ENCODE data around the gene SLC35F3.

SLC35F3 gene

GRCh38 chr1:234253732-234254131 is 349.3 kb downstream of the SLC35F3 start:
- Histone ChIP-seq H3K27ac (ENCODE audit: low read length) (no peak overlapping the region), H3K9me3 (ENCODE audit: control insufficient read depth, low read depth, low read length) (no peaks in the 10 kb centered on the region), H3K9ac (ENCODE audit: low read length) (no peak overlapping the region), H3K4me3 (ENCODE audit: low read length) (no peak overlapping the region), H3K27me3 (ENCODE audit: control insufficient read depth, insufficient read depth, low read length) (no peaks in the 10 kb centered on the region), H3K36me3 (ENCODE audit: control insufficient read depth, low read depth, low read length) (no peaks in the 10 kb centered on the region), H3K4me1 (ENCODE audit: control insufficient read depth, low read depth, low read length) (peaks cover 10% of the 10 kb centered on the region)

- Histone ChIP-seq H3K27me3 (ENCODE audit: control insufficient read depth, insufficient read depth, low read length) (no peaks in the 10 kb centered on the region), H3K4me3 (ENCODE audit: low read length) (no peak overlapping the region), H3K9ac (ENCODE audit: low read length) (no peak overlapping the region), H3K36me3 (ENCODE audit: control insufficient read depth, low read depth, low read length) (no peaks in the 10 kb centered on the region), H3K27ac (ENCODE audit: low read length) (no peak overlapping the region), H3K9me3 (ENCODE audit: control insufficient read depth, low read depth, low read length) (no peaks in the 10 kb centered on the region), H3K4me1 (ENCODE audit: control insufficient read depth, low read depth, low read length) (peaks cover 5% of the 10 kb centered on the region)
Measured at GRCh38 chr1:234256359-234256758, 351.9 kb downstream of the SLC35F3 start.

- H3K9me3 ChIP-seq (ENCODE audit: control insufficient read depth, low read depth, low read length): no peaks in the 10 kb centered on the region
- H3K4me1 ChIP-seq (ENCODE audit: control insufficient read depth, low read depth, low read length): no peaks in the 10 kb centered on the region
- H3K4me3 ChIP-seq (ENCODE audit: low read length): no peak overlapping the region
- no peak overlapping the region for H3K27ac ChIP-seq (ENCODE audit: low read length)
- H3K9ac ChIP-seq (ENCODE audit: low read length): no peak overlapping the region
- no peaks in the 10 kb centered on the region for H3K36me3 ChIP-seq (ENCODE audit: control insufficient read depth, low read depth, low read length)
- H3K27me3 ChIP-seq (ENCODE audit: control insufficient read depth, insufficient read depth, low read length): no peaks in the 10 kb centered on the region
Measured at GRCh38 chr1:234258071-234258470, 353.6 kb downstream of the SLC35F3 start.

GRCh38 chr1:234260578-234260977 is 356.1 kb downstream of the SLC35F3 start:
- no peaks in the 10 kb centered on the region for H3K36me3 ChIP-seq (ENCODE audit: control insufficient read depth, low read depth, low read length)
- no peaks in the 10 kb centered on the region for H3K27me3 ChIP-seq (ENCODE audit: control insufficient read depth, insufficient read depth, low read length)
- H3K4me3 ChIP-seq (ENCODE audit: low read length): no peak overlapping the region
- no peak overlapping the region for H3K9ac ChIP-seq (ENCODE audit: low read length)
- H3K9me3 ChIP-seq (ENCODE audit: control insufficient read depth, low read depth, low read length): no peaks in the 10 kb centered on the region
- no peak overlapping the region for H3K27ac ChIP-seq (ENCODE audit: low read length)
- H3K4me1 ChIP-seq (ENCODE audit: control insufficient read depth, low read depth, low read length): no peaks in the 10 kb centered on the region

GRCh38 chr1:234261545-234261944 is 357.1 kb downstream of the SLC35F3 start:
- Histone ChIP-seq H3K36me3 (ENCODE audit: control insufficient read depth, low read depth, low read length) (no peaks in the 10 kb centered on the region), H3K27me3 (ENCODE audit: control insufficient read depth, insufficient read depth, low read length) (no peaks in the 10 kb centered on the region), H3K4me1 (ENCODE audit: control insufficient read depth, low read depth, low read length) (no peaks in the 10 kb centered on the region), H3K27ac (ENCODE audit: low read length) (no peak overlapping the region), H3K4me3 (ENCODE audit: low read length) (no peak overlapping the region), H3K9me3 (ENCODE audit: control insufficient read depth, low read depth, low read length) (no peaks in the 10 kb centered on the region), H3K9ac (ENCODE audit: low read length) (no peak overlapping the region)

- H3K9ac ChIP-seq (ENCODE audit: low read length): no peak overlapping the region
- H3K36me3 ChIP-seq (ENCODE audit: control insufficient read depth, low read depth, low read length): no peaks in the 10 kb centered on the region
Measured at GRCh38 chr1:234262007-234262753, 357.7 kb downstream of the SLC35F3 start.

GRCh38 chr1:234262754-234263105 is 358.3 kb downstream of the SLC35F3 start:
- Histone ChIP-seq H3K27me3 (ENCODE audit: control insufficient read depth, insufficient read depth, low read length) (no peaks in the 10 kb centered on the region), H3K27ac (ENCODE audit: low read length) (no peak overlapping the region), H3K36me3 (ENCODE audit: control insufficient read depth, low read depth, low read length) (no peaks in the 10 kb centered on the region), H3K4me3 (ENCODE audit: low read length) (no peak overlapping the region), H3K9ac (ENCODE audit: low read length) (no peak overlapping the region), H3K9me3 (ENCODE audit: control insufficient read depth, low read depth, low read length) (no peaks in the 10 kb centered on the region), H3K4me1 (ENCODE audit: control insufficient read depth, low read depth, low read length) (no peaks in the 10 kb centered on the region)

More at GRCh38 chr1:234262007-234262753, 357.7 kb downstream of the SLC35F3 start:
- Histone ChIP-seq H3K27me3 (ENCODE audit: control insufficient read depth, insufficient read depth, low read length) (no peaks in the 10 kb centered on the region), H3K27ac (ENCODE audit: low read length) (no peak overlapping the region), H3K4me1 (ENCODE audit: control insufficient read depth, low read depth, low read length) (no peaks in the 10 kb centered on the region), H3K9me3 (ENCODE audit: control insufficient read depth, low read depth, low read length) (no peaks in the 10 kb centered on the region), H3K4me3 (ENCODE audit: low read length) (no peak overlapping the region)

GRCh38 chr1:234264832-234265231 is 360.4 kb downstream of the SLC35F3 start:
- Histone ChIP-seq H3K27ac (ENCODE audit: low read length) (no peak overlapping the region), H3K9me3 (ENCODE audit: control insufficient read depth, low read depth, low read length) (no peaks in the 10 kb centered on the region), H3K4me3 (ENCODE audit: low read length) (no peak overlapping the region), H3K27me3 (ENCODE audit: control insufficient read depth, insufficient read depth, low read length) (no peaks in the 10 kb centered on the region), H3K4me1 (ENCODE audit: control insufficient read depth, low read depth, low read length) (no peaks in the 10 kb centered on the region), H3K9ac (ENCODE audit: low read length) (no peak overlapping the region), H3K36me3 (ENCODE audit: control insufficient read depth, low read depth, low read length) (no peaks in the 10 kb centered on the region)

GRCh38 chr1:234265321-234265720 is 360.8 kb downstream of the SLC35F3 start:
- no peaks in the 10 kb centered on the region for H3K27me3 ChIP-seq (ENCODE audit: control insufficient read depth, insufficient read depth, low read length)
- H3K27ac ChIP-seq (ENCODE audit: low read length): no peak overlapping the region
- H3K4me3 ChIP-seq (ENCODE audit: low read length): no peak overlapping the region
- H3K36me3 ChIP-seq (ENCODE audit: control insufficient read depth, low read depth, low read length): no peaks in the 10 kb centered on the region
- H3K4me1 ChIP-seq (ENCODE audit: control insufficient read depth, low read depth, low read length): no peaks in the 10 kb centered on the region
- H3K9me3 ChIP-seq (ENCODE audit: control insufficient read depth, low read depth, low read length): no peaks in the 10 kb centered on the region
- no peak overlapping the region for H3K9ac ChIP-seq (ENCODE audit: low read length)

GRCh38 chr1:234265861-234266260 is 361.4 kb downstream of the SLC35F3 start:
- H3K4me3 ChIP-seq (ENCODE audit: low read length): no peak overlapping the region
- no peaks in the 10 kb centered on the region for H3K9me3 ChIP-seq (ENCODE audit: control insufficient read depth, low read depth, low read length)
- no peaks in the 10 kb centered on the region for H3K36me3 ChIP-seq (ENCODE audit: control insufficient read depth, low read depth, low read length)
- H3K27me3 ChIP-seq (ENCODE audit: control insufficient read depth, insufficient read depth, low read length): no peaks in the 10 kb centered on the region
- H3K9ac ChIP-seq (ENCODE audit: low read length): no peak overlapping the region
- no peaks in the 10 kb centered on the region for H3K4me1 ChIP-seq (ENCODE audit: control insufficient read depth, low read depth, low read length)
- no peak overlapping the region for H3K27ac ChIP-seq (ENCODE audit: low read length)

GRCh38 chr1:234270093-234270492 is 365.6 kb downstream of the SLC35F3 start:
- H3K27me3 ChIP-seq (ENCODE audit: control insufficient read depth, insufficient read depth, low read length): no peaks in the 10 kb centered on the region
- H3K36me3 ChIP-seq (ENCODE audit: control insufficient read depth, low read depth, low read length): no peaks in the 10 kb centered on the region
- no peak overlapping the region for H3K9ac ChIP-seq (ENCODE audit: low read length)
- no peak overlapping the region for H3K27ac ChIP-seq (ENCODE audit: low read length)
- H3K4me3 ChIP-seq (ENCODE audit: low read length): no peak overlapping the region
- no peaks in the 10 kb centered on the region for H3K9me3 ChIP-seq (ENCODE audit: control insufficient read depth, low read depth, low read length)
- H3K4me1 ChIP-seq (ENCODE audit: control insufficient read depth, low read depth, low read length): no peaks in the 10 kb centered on the region

GRCh38 chr1:234270581-234271242 is 366.2 kb downstream of the SLC35F3 start:
- Histone ChIP-seq H3K9ac (ENCODE audit: low read length) (no peak overlapping the region), H3K27me3 (ENCODE audit: control insufficient read depth, insufficient read depth, low read length) (no peaks in the 10 kb centered on the region), H3K36me3 (ENCODE audit: control insufficient read depth, low read depth, low read length) (no peaks in the 10 kb centered on the region), H3K4me1 (ENCODE audit: control insufficient read depth, low read depth, low read length) (no peaks in the 10 kb centered on the region), H3K4me3 (ENCODE audit: low read length) (no peak overlapping the region), H3K9me3 (ENCODE audit: control insufficient read depth, low read depth, low read length) (no peaks in the 10 kb centered on the region), H3K27ac (ENCODE audit: low read length) (no peak overlapping the region)
